K562 (cell line): ENCODE data around the gene PRRT2. TPM values are rescaled to one million over a fixed set of nuclear protein-coding genes. Genes with fewer than 3 reads are reported as not detected.

ENCODE experiments used
- DPF2 ChIP-seq: fragments of 450-650 bp; IDR thresholded peaks from 2 replicates; pipeline ENCODE4 v1.6.1; 2016
- ESRRA ChIP-seq: fragments of 450-650 bp; IDR thresholded peaks from 2 replicates; pipeline ENCODE4 v1.6.1; 2014; ENCODE audit warnings: low read depth, mild to moderate bottlenecking, moderate library complexity, borderline replicate concordance
- HMGXB4 ChIP-seq: sonication (generic); formaldehyde crosslinking; IDR thresholded peaks from 2 replicates; pipeline ENCODE4 v1.8.1; 2023; ENCODE audit warnings: mild to moderate bottlenecking, missing genetic modification reagents
- HNRNPLL ChIP-seq: fragments of 200-400 bp; formaldehyde crosslinking; IDR thresholded peaks from 2 replicates; pipeline ENCODE4 v1.6.1; 2017; ENCODE audit warnings: low read length, low read depth, mild to moderate bottlenecking; ENCODE audit not compliant: poor library complexity, severe bottlenecking
- L3MBTL2 ChIP-seq: fragments of 450-650 bp; IDR thresholded peaks from 2 replicates; pipeline ENCODE4 v1.6.1; 2016; ENCODE audit warnings: mild to moderate bottlenecking, moderate library complexity
- MAFG ChIP-seq: fragments of 450-650 bp; conservative IDR thresholded peaks from 2 replicates; pipeline ENCODE4 v1.6.1; 2016; ENCODE audit warnings: missing genetic modification characterization, missing compliant biosample characterization
- MGA ChIP-seq: fragments of 450-650 bp; IDR thresholded peaks from 2 replicates; pipeline ENCODE4 v1.6.1; 2016; ENCODE audit warnings: mild to moderate bottlenecking, moderate library complexity
- NBN ChIP-seq: fragments of 450-650 bp; IDR thresholded peaks from 2 replicates; pipeline ENCODE4 v1.6.1; 2016; ENCODE audit warnings: low read depth, mild to moderate bottlenecking
- NEUROD1 ChIP-seq: fragments of 150-350 bp; IDR thresholded peaks from 2 replicates; pipeline ENCODE4 v1.6.1; 2014; ENCODE audit warnings: borderline replicate concordance, low read length, low read depth; ENCODE audit not compliant: partially characterized antibody
- RHOXF2B ChIP-seq: fragments of 250-450 bp; sonication (Bioruptor Pico); conservative IDR thresholded peaks from 2 replicates; pipeline ENCODE4 v1.5.1; 2021
- ZNF121 ChIP-seq: sonication (generic); formaldehyde crosslinking; conservative IDR thresholded peaks from 2 replicates; pipeline ENCODE4 v1.8.0; 2022; ENCODE audit warnings: missing genetic modification reagents
- ZNF197 ChIP-seq: fragments of 200-800 bp; sonication (Bioruptor generic); IDR thresholded peaks from 2 replicates; pipeline ENCODE4 v1.6.1; 2016; ENCODE audit warnings: low read depth, missing genetic modification characterization, missing compliant biosample characterization
- ZNF511 ChIP-seq: sonication (generic); formaldehyde crosslinking; IDR thresholded peaks from 2 replicates; pipeline ENCODE4 v1.8.0; 2022; ENCODE audit warnings: mild to moderate bottlenecking, missing genetic modification reagents
- ZNF778 ChIP-seq: fragments of 450-650 bp; formaldehyde crosslinking; IDR thresholded peaks from 2 replicates; pipeline ENCODE4 v1.4.0; 2020; ENCODE audit warnings: mild to moderate bottlenecking, moderate library complexity
- polyA plus RNA-seq, 8 experiments: library from polyadenylated mRNA; depleted of rRNA in 4 of 8; stranded (reverse) in 5 of 8; unstranded in 3 of 8; fragments of >200 nt; fragmentation: Nextera tagmentation in 2 of 8; fragmentation: Illumina TruSeq in 1 of 8; extraction: Ambion mirVana in 2 of 8; extraction: Trizol in 1 of 8; gene quantifications; 2 replicates each; pipeline versions ENCODE4 v1.2.1 to v1.2.3, GENCODE V29; 2011 to 2014; ENCODE audit warnings: inconsistent platforms in 1 of 8, missing spikeins in 1 of 8
- total RNA-seq, 7 experiments: library from RNA; depleted of rRNA in 6 of 7; stranded (reverse); fragments of >200 nt in 6 of 7; fragmentation: Illumina TruSeq in 2 of 7; extraction: Trizol in 2 of 7; gene quantifications; 2 replicates each; pipeline versions ENCODE4 v1.2.1 to v1.2.3, GENCODE V29; 2011 to 2021; ENCODE audit warnings: low replicate concordance in 1 of 7

The PRRT2 gene
- total and polyA plus RNA-seq, 9 of the 15 experiments (the other 6 are each of a cell fraction or from before 2014, with no cell fraction given), result 0.11 to 1.0 (median 0.42) TPM; not detected in 2

- TF ChIP-seq ESRRA, result peak; percentile 54; the same call in 1 of the 2 replicates
- TF ChIP-seq ZNF121 (CRISPR knock-in tag), result no peak
- peak; percentile 31; the same call in 1 of the 2 replicates for TF ChIP-seq DPF2
- TF ChIP-seq MAFG (tag), result no peak
- TF ChIP-seq NEUROD1, result peak; percentile 39
- TF ChIP-seq RHOXF2B (CRISPR knock-in tag), result 0 out of 2 replicates have a peak, but pooled peaks have one; percentile 41
- TF ChIP-seq L3MBTL2, result peak; percentile 71
- TF ChIP-seq ZNF197 (CRISPR knock-in tag), result 0 out of 2 replicates have a peak, but pooled peaks have one; percentile 37
- peak; percentile 39; the same call in 1 of the 2 replicates for TF ChIP-seq MGA
- no peak for TF ChIP-seq ZNF778 (CRISPR knock-in tag)
- 0 out of 2 replicates have a peak, but pooled peaks have one; percentile 52 for TF ChIP-seq HMGXB4
- peak; percentile 45; the same call in 1 of the 2 replicates for TF ChIP-seq ZNF511
- TF ChIP-seq NBN, result 0 out of 2 replicates have a peak, but pooled peaks have one; percentile 22
- peak; percentile 54 for TF ChIP-seq HNRNPLL
Measured at GRCh38 chr16:29784901-29785500, 27.0 kb upstream of the PRRT2 start (continued).
